Sigmoid colon (tissue), 7 donors: ENCODE results near the gene NOS1AP. TPM values are rescaled to one million over a fixed set of nuclear protein-coding genes. Genes with fewer than 3 reads are reported as not detected.
A peak's percentile ranks its signal among the peaks of the same experiment; 100 is the strongest.

Experiments
- DNase-seq: peaks from one replicate; pipeline ENCODE4 v3.0.0-alpha.2; 2019
- H3K27ac ChIP-seq, 4 donors: fragments of 200-600 bp; sonication (generic); one replicate each; pipeline ENCODE4 v1.5.1; 2016 to 2019; ENCODE audit warnings: mild to moderate bottlenecking in 1 of 4
- H3K27me3 ChIP-seq, 3 donors: fragments of 200-600 bp; sonication (generic); one replicate each; pipeline ENCODE4 v1.5.1; 2019; ENCODE audit warnings: mild to moderate bottlenecking in 1 of 3
- H3K36me3 ChIP-seq, 4 donors: fragments of 200-600 bp; sonication (generic); one replicate each; pipeline ENCODE4 v1.5.1; 2016 to 2019
- H3K4me1 ChIP-seq, 4 donors: fragments of 200-600 bp; sonication (generic); one replicate each; pipeline ENCODE4 v1.5.1; 2017 to 2019
- H3K4me3 ChIP-seq, 4 donors: fragments of 200-600 bp; sonication (generic); one replicate each; pipeline ENCODE4 v1.5.1; 2017 to 2019; ENCODE audit warnings: mild to moderate bottlenecking in 2 of 4, moderate library complexity in 1 of 4
- H3K9me3 ChIP-seq, 4 donors: fragments of 200-600 bp in 3 of 4; sonication (generic) in 3 of 4; one replicate each; pipeline versions ENCODE4 v1.5.1 to v1.6.1; 2013 to 2019
- EP300 ChIP-seq, 4 donors: sonication (generic); formaldehyde crosslinking; IDR thresholded peaks; one replicate each; pipeline ENCODE4 v1.6.1; 2017; ENCODE audit warnings: antibody characterized with exemption in 4 of 4
- POLR2A ChIP-seq, 2 donors: fragments of 450-650 bp; IDR thresholded peaks; one replicate each; pipeline ENCODE4 v1.6.1; 2016; ENCODE audit warnings: antibody characterized with exemption in 2 of 2, mild to moderate bottlenecking in 2 of 2, moderate library complexity in 2 of 2
- POLR2AphosphoS5 ChIP-seq, 4 donors: sonication (generic); formaldehyde crosslinking; IDR thresholded peaks; one replicate each; pipeline ENCODE4 v1.6.1; 2017; ENCODE audit warnings: antibody characterized with exemption in 4 of 4
- WGBS, 2 donors: extraction: QIAGEN DNeasy Blood & Tissue Kit; methylation state at CpG; one replicate each; pipeline ENCODE4 v1.1.7; 2013; 5-methylcytosine and 5-hydroxymethylcytosine counted together
- intact Hi-C: fragments of 100-400 bp; cut with DNase I; formaldehyde crosslinking; loops from one replicate; pipeline ENCODE4 v1.15.1; 2023
- polyA plus RNA-seq, 3 donors: library from polyadenylated mRNA; stranded (reverse); fragments of 200-250 nt; gene quantifications; one replicate each; pipeline ENCODE4 v1.2.3, GENCODE V29; 2013
- total RNA-seq, 4 donors: library from RNA; depleted of rRNA; stranded (reverse); fragments of >200 nt; gene quantifications; one replicate each; pipeline ENCODE4 v1.1.0, GENCODE V29; 2016
- TF ChIP-seq, protein P1 (sequence below), 4 experiments: fragments of 450-650 bp in 3 of 4; fragments of 200-600 bp in 1 of 4; IDR thresholded peaks; one replicate each; pipeline ENCODE4 v1.5.1; 2016 to 2019; ENCODE audit warnings: antibody characterized with exemption in 4 of 4, mild to moderate bottlenecking in 3 of 4, moderate library complexity in 2 of 4
- donor health status: healthy with polysubstance abuse.
- donor health status: Bipolar disorder and iron deficiency.
- donor health status: healthy.

Gene NOS1AP
- total and polyA plus RNA-seq, 7 donors: 1.2 to 11.9 (median 4.6) TPM

DNA sequence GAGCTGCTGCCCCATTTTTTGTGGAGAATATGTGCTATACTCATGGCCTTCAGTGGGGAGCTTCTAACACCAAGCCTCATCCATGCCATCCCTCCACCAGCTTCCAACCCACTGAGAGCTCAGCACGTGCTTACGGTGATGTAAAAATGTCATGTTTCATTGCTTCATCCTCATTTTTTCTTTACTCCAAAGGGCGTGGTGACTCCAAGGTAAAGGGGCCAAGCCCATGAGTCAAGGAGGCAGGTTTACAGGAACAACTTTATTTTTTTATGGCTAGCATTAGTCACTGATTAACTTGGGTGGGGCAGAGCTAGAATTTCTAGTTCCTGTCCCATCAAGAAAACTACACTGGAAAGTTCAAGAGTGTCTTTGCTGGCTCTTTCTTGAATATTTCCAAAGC is 311.9 kb downstream of the NOS1AP start, which contains the start of gene C1orf226:
TSS of gene C1orf226 (plus strand) at position 346 of the 400 bp plus-strand sequence. CDS start 174 bp downstream, outside the sequence.
- H3K4me1 ChIP-seq: no peaks in the 10 kb centered on the region
- DNase-seq: no peak
- peaks cover 0 to 18% (median 2%) of the 10 kb centered on the region in 4 donors for H3K36me3 ChIP-seq
- H3K9me3 ChIP-seq: no peaks in the 10 kb centered on the region
- no peak within 1 kb of the TSS for H3K4me3 ChIP-seq
- TF ChIP-seq, protein P1, sequence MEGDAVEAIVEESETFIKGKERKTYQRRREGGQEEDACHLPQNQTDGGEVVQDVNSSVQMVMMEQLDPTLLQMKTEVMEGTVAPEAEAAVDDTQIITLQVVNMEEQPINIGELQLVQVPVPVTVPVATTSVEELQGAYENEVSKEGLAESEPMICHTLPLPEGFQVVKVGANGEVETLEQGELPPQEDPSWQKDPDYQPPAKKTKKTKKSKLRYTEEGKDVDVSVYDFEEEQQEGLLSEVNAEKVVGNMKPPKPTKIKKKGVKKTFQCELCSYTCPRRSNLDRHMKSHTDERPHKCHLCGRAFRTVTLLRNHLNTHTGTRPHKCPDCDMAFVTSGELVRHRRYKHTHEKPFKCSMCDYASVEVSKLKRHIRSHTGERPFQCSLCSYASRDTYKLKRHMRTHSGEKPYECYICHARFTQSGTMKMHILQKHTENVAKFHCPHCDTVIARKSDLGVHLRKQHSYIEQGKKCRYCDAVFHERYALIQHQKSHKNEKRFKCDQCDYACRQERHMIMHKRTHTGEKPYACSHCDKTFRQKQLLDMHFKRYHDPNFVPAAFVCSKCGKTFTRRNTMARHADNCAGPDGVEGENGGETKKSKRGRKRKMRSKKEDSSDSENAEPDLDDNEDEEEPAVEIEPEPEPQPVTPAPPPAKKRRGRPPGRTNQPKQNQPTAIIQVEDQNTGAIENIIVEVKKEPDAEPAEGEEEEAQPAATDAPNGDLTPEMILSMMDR (IDR thresholded peaks at IDR 0.05): no peak
- TF ChIP-seq POLR2AphosphoS5 (IDR thresholded peaks at IDR 0.05) (no peak), EP300 (IDR thresholded peaks at IDR 0.05) (no peak), POLR2A (IDR thresholded peaks at IDR 0.05) (no peak)
- WGBS, 2 donors: 19 to 62% methylated on average over 3 of the region's 3 CpGs
- no peaks in the 10 kb centered on the region for H3K27me3 ChIP-seq
- intact Hi-C loops: no loop called here
- peak within 1 kb of the TSS in 1 of 4 donors; percentile 35 for H3K27ac ChIP-seq

DNA sequence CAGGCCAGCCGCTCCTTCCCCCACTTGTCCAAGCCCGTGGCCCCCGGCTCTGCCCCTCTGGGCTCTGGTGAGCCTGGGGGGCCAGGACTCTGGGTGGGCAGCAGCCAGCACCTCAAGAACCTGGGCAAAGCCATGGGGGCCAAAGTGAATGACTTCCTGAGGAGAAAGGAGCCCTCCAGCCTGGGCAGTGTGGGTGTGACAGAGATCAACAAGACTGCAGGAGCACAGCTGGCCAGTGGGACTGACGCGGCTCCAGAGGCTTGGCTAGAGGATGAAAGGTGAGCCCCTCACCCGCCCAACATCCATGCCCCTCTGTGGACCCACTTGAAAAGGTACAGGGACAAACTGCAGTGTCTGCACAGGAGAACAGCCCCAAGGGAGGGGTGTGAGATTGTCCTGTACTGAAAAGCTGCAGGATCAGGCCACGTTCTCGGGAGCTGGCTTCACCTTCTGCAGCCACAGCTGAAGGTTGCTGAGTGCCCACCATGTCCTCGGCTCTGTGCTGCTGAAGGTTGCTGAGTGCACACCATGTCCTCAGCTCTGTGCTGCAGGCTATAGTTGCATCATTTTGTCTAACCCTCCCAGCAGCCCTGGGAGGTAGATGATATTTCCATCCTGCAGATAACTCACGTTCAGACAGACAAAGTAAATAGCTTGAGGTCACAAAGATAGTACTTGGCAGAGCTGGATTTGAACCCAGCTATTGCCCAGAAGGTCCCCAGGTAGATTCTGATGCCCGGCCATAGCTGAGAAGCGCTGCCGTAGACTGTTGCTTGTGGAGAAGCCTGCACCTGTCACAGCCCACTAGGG is 312.7 kb downstream of the NOS1AP start:
- no peak for TF ChIP-seq POLR2A (IDR thresholded peaks at IDR 0.05)
- no peak for TF ChIP-seq POLR2AphosphoS5 (IDR thresholded peaks at IDR 0.05)
- TF ChIP-seq, protein P1 (IDR thresholded peaks at IDR 0.05): no peak
- TF ChIP-seq EP300 (IDR thresholded peaks at IDR 0.05): no peak
- Histone ChIP-seq H3K27ac (peak overlapping the region in 1 of 4 donors; percentile 35), H3K4me1 (no peaks in the 10 kb centered on the region), H3K36me3 (peaks cover 0 to 18% (median 2%) of the 10 kb centered on the region in 4 donors), H3K4me3 (no peak overlapping the region), H3K9me3 (no peaks in the 10 kb centered on the region), H3K27me3 (no peaks in the 10 kb centered on the region)
- intact Hi-C loops: no loop called here
- 50 to 82% methylated on average over 13 of the region's 13 CpGs for WGBS, 2 donors
- DNase-seq: peak; percentile 29

DNA sequence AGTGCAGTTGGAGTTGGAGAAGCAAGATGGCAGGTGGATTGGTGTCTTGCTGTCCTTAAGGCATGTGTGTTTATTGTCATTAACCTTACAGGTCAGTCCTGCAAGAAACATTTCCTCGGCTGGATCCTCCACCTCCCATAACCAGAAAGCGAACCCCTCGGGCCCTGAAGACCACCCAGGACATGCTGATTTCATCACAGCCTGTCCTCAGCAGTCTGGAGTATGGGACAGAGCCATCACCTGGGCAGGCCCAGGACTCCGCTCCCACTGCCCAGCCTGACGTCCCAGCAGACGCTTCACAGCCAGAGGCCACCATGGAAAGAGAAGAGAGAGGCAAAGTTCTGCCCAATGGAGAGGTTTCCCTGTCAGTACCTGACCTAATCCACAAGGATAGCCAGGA is 313.6 kb downstream of the NOS1AP start:
- Histone ChIP-seq H3K36me3 (peaks cover 0 to 18% (median 2%) of the 10 kb centered on the region in 4 donors), H3K4me1 (no peaks in the 10 kb centered on the region), H3K4me3 (no peak overlapping the region), H3K27me3 (no peaks in the 10 kb centered on the region), H3K27ac (no peak overlapping the region), H3K9me3 (no peaks in the 10 kb centered on the region)
- 94 to 98% methylated on average over 6 of the region's 6 CpGs for WGBS, 2 donors
- intact Hi-C loops: no loop called here
- peak; percentile 26 for DNase-seq
- TF ChIP-seq POLR2A (IDR thresholded peaks at IDR 0.05) (no peak), POLR2AphosphoS5 (IDR thresholded peaks at IDR 0.05) (no peak), EP300 (IDR thresholded peaks at IDR 0.05) (no peak)
- TF ChIP-seq, protein P1 (IDR thresholded peaks at IDR 0.05): no peak

DNA sequence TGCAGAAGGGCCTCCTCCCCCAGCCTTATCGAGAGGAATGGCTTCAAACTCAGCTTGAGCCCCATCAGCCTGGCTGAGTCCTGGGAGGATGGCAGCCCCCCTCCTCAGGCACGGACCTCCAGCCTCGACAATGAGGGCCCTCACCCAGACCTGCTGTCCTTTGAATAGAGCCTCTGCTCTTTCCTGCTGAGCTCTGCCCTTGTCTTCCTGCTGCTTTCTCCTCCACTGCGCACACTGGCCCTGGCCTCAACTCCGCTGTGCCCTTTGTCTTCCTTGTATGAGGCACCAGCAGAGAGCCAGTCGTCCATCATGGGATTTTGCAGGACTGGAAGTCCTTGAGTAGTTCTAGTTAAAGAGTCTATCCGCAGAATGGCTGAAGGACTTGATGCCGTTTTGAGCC is 314.0 kb downstream of the NOS1AP start:
- Histone ChIP-seq H3K4me3 (no peak overlapping the region), H3K27ac (no peak overlapping the region), H3K4me1 (no peaks in the 10 kb centered on the region), H3K27me3 (no peaks in the 10 kb centered on the region), H3K9me3 (no peaks in the 10 kb centered on the region), H3K36me3 (peaks cover 0 to 18% (median 2%) of the 10 kb centered on the region in 4 donors)
- intact Hi-C loops: no loop called here
- WGBS, 2 donors: 93 to 95% methylated on average over 8 of the region's 8 CpGs
- DNase-seq: peak; percentile 28
- TF ChIP-seq POLR2AphosphoS5 (IDR thresholded peaks at IDR 0.05): no peak
- TF ChIP-seq EP300 (IDR thresholded peaks at IDR 0.05): no peak
- TF ChIP-seq, protein P1 (IDR thresholded peaks at IDR 0.05): no peak
- TF ChIP-seq POLR2A (IDR thresholded peaks at IDR 0.05): no peak
